HepG2 (cell line): ENCODE results near the gene PLCXD1. TPM values are rescaled to one million over a fixed set of nuclear protein-coding genes. Genes with fewer than 3 reads are reported as not detected.

ENCODE experiments used
- ATAC-seq: fragments of 200-7000 bp; cut with Tn5 transposase; 3 replicates; pipeline ENCODE4 v1.9.1; 2020; ENCODE audit warnings: mild to moderate bottlenecking, moderate library complexity
- BruUV-seq: library from RNA; stranded (reverse); fragments of 400-500 nt; replicated peaks from 2 replicates; lab custom pipeline; 2021; lab: Mats Ljungman, UMichigan
- CTCF ChIA-PET: fragments of 300-600 bp; formaldehyde crosslinking; extraction: SDS; loops from one replicate; lab custom pipeline; 2021; ENCODE audit warnings: low total read pairs, inconsistent platforms, low intra/inter-chr PET ratio; lab: Yijun Ruan, JAX
- POLR2A ChIA-PET: fragments of 350-600 bp; sonication (Branson Sonifier 250); formaldehyde crosslinking; loops from one replicate; lab custom pipeline; 2020; ENCODE audit warnings: antibody characterized with exemption, inconsistent platforms; lab: Yijun Ruan, JAX
- DNase-seq: peaks from one replicate; pipeline ENCODE4 v3.0.0-alpha.2; 2015; ENCODE audit warnings: low spot score
- FAIRE-seq: peaks from 3 replicates; lab custom pipeline; 2011; peaks lifted over from hg19 to GRCh38; lab: Jason Lieb, UNC
- H2AFZ ChIP-seq: one replicate; pipeline ENCODE4 v1.6.1; 2011; ENCODE audit warnings: low read length, inconsistent platforms
- H3K27ac ChIP-seq: fragments of 300-600 bp; 3 replicates; pipeline ENCODE4 v1.8.0; 2011; ENCODE audit warnings: mixed run types, mild to moderate bottlenecking, mixed read lengths, low read length, inconsistent platforms; ENCODE audit not compliant: insufficient read depth; ENCODE audit errors: extremely low read length
- H3K27me3 ChIP-seq, 2 experiments: fragments of 200-600 bp in 1 of 2; 2 replicates in 1 of 2; 3 replicates in 1 of 2; pipeline versions ENCODE4 v1.6.0 to v1.8.0; 2011; ENCODE audit warnings: low read length in 2 of 2, mild to moderate bottlenecking in 2 of 2, moderate library complexity in 2 of 2, inconsistent platforms in 1 of 2; ENCODE audit not compliant: insufficient read depth in 2 of 2, control insufficient read depth in 1 of 2
- H3K36me3 ChIP-seq, 2 experiments: fragments of 200-600 bp in 1 of 2; replicated peaks in 1 of 2; 2 replicates in 1 of 2; 3 replicates in 1 of 2; pipeline versions ENCODE4 v1.5.1 to v1.8.0; 2011; ENCODE audit warnings: low read length in 2 of 2, inconsistent platforms in 1 of 2; ENCODE audit not compliant: insufficient read depth in 2 of 2, control insufficient read depth in 1 of 2
- H3K4me1 ChIP-seq: 2 replicates; pipeline ENCODE4 v1.5.1; 2012; ENCODE audit warnings: low read length, inconsistent platforms; ENCODE audit not compliant: insufficient read depth
- H3K4me2 ChIP-seq: 2 replicates; pipeline ENCODE4 v1.6.0; 2011; ENCODE audit warnings: low read depth, low read length, inconsistent platforms
- H3K4me3 ChIP-seq, 3 experiments: fragments of 200-600 bp in 1 of 3; sonication (generic), shearing (Covaris generic) in 1 of 3; replicated peaks in 1 of 3; 2 replicates each; pipeline ENCODE4 v1.5.1; 2011 to 2016; ENCODE audit warnings: low read length in 3 of 3, inconsistent platforms in 2 of 3, low read depth in 2 of 3, mild to moderate bottlenecking in 2 of 3, control low read depth in 1 of 3, mixed read lengths in 1 of 3; ENCODE audit not compliant: insufficient read depth in 1 of 3
- H3K79me2 ChIP-seq: one replicate; pipeline ENCODE4 v1.6.1; 2011; ENCODE audit warnings: low read length, inconsistent platforms; ENCODE audit not compliant: insufficient read depth
- H3K9ac ChIP-seq: 2 replicates; pipeline ENCODE4 v1.6.0; 2011; ENCODE audit warnings: mild to moderate bottlenecking, low read depth, low read length, inconsistent platforms; ENCODE audit not compliant: insufficient read depth
- H3K9me3 ChIP-seq: 2 replicates; pipeline ENCODE4 v1.5.1; 2012; ENCODE audit warnings: mild to moderate bottlenecking, low read length
- H4K20me1 ChIP-seq: 2 replicates; pipeline ENCODE4 v1.6.0; 2011; ENCODE audit warnings: inconsistent platforms, mild to moderate bottlenecking, low read length, moderate library complexity; ENCODE audit not compliant: insufficient read depth
- CREM ChIP-seq, 2 experiments: sonication (generic) in 1 of 2; formaldehyde crosslinking in 1 of 2; IDR thresholded peaks; 2 replicates each; pipeline versions ENCODE4 v1.4.0 to v1.6.1; 2016 to 2020; ENCODE audit warnings: antibody characterized with exemption in 1 of 2, mild to moderate bottlenecking in 1 of 2, missing genetic modification reagents in 1 of 2
- GMEB1 ChIP-seq: sonication (generic); formaldehyde crosslinking; IDR thresholded peaks from 2 replicates; pipeline ENCODE4 v1.5.1; 2020; ENCODE audit warnings: missing genetic modification reagents, mild to moderate bottlenecking, borderline replicate concordance
- HNRNPK ChIP-seq: fragments of 200-400 bp; formaldehyde crosslinking; IDR thresholded peaks from 2 replicates; pipeline ENCODE4 v1.6.1; 2018; ENCODE audit warnings: low read length, low read depth, moderate library complexity, mild to moderate bottlenecking; ENCODE audit not compliant: poor library complexity, severe bottlenecking
- IRF9 ChIP-seq: sonication (generic); formaldehyde crosslinking; IDR thresholded peaks from 2 replicates; pipeline ENCODE4 v1.8.0; 2022; ENCODE audit warnings: missing genetic modification reagents, mild to moderate bottlenecking, borderline replicate concordance
- NKX3-1 ChIP-seq: sonication (generic); formaldehyde crosslinking; IDR thresholded peaks from 2 replicates; pipeline ENCODE4 v1.5.0; 2020; ENCODE audit warnings: missing genetic modification reagents
- PATZ1 ChIP-seq: sonication (generic); formaldehyde crosslinking; IDR thresholded peaks from 2 replicates; pipeline ENCODE4 v1.4.0; 2020; ENCODE audit warnings: missing genetic modification reagents
- YY1 ChIP-seq: IDR thresholded peaks from 2 replicates; pipeline ENCODE4 v1.6.1; 2011; ENCODE audit warnings: low read length, low read depth, moderate library complexity, mild to moderate bottlenecking; ENCODE audit not compliant: insufficient read depth, insufficient replicate concordance
- ZNF331 ChIP-seq: sonication (generic); formaldehyde crosslinking; IDR thresholded peaks from 2 replicates; pipeline ENCODE4 v1.4.0; 2020; ENCODE audit warnings: missing genetic modification reagents
- ZNF350 ChIP-seq: sonication (generic); formaldehyde crosslinking; IDR thresholded peaks from 2 replicates; pipeline ENCODE4 v1.4.0; 2020; ENCODE audit warnings: mild to moderate bottlenecking, low read depth, missing genetic modification reagents, borderline replicate concordance
- ZNF776 ChIP-seq: sonication (generic); formaldehyde crosslinking; IDR thresholded peaks from 2 replicates; pipeline ENCODE4 v1.4.0; 2020; ENCODE audit warnings: mild to moderate bottlenecking, missing genetic modification reagents
- ZNF782 ChIP-seq: sonication (generic); formaldehyde crosslinking; IDR thresholded peaks from 2 replicates; pipeline ENCODE4 v1.4.0; 2020; ENCODE audit warnings: missing genetic modification reagents, mild to moderate bottlenecking, borderline replicate concordance
- WGBS: methylation state at CpG from one replicate; pipeline ENCODE4 v1.1.6; 2017; ENCODE audit warnings: low lambda C conversion rate; 5-methylcytosine and 5-hydroxymethylcytosine counted together
- in situ Hi-C: cut with HindIII; loops from 2 replicates; pipeline ENCODE4 v1.10.0; 2017; ENCODE audit warnings: low pct_unique_long_range_greater_than_20kb; ENCODE audit not compliant: extremely low pct_ligation_motif_present
- intact Hi-C: fragments of 100-400 bp; cut with micrococcal nuclease; formaldehyde crosslinking; loops from one replicate; pipeline ENCODE4 v1.10.0; 2022; ENCODE audit not compliant: unreplicated experiment
- polyA plus RNA-seq, 8 experiments: library from polyadenylated mRNA; depleted of rRNA in 3 of 8; stranded (reverse) in 7 of 8; unstranded in 1 of 8; fragments of >200 nt; fragmentation: Illumina TruSeq in 4 of 8; extraction: Trizol in 4 of 8; gene quantifications; 2 replicates each; pipeline versions ENCODE4 v1.2.1 to v1.2.3, GENCODE V29; 2011 to 2016; ENCODE audit warnings: low read depth in 4 of 8, missing spikeins in 1 of 8, mixed read lengths in 1 of 8; ENCODE audit not compliant: insufficient read depth in 1 of 8
- total RNA-seq, 5 experiments: library from RNA; depleted of rRNA; stranded (reverse); fragments of >200 nt; fragmentation: Illumina TruSeq; extraction: Trizol; gene quantifications; 2 replicates each; pipeline ENCODE4 v1.2.3, GENCODE V29; 2016; ENCODE audit warnings: low read depth in 1 of 5

Gene PLCXD1
- total and polyA plus RNA-seq, 2 of the 13 experiments (the other 11 are each of a cell fraction or from before 2014, with no cell fraction given): 87.7 to 153 TPM

GRCh38 chrX:275967-276580 is 5.1 kb upstream of the PLCXD1 start (continued):
- TF ChIP-seq GMEB1 (CRISPR knock-in tag) (peak; percentile 30; the same call in 1 of the 2 replicates), CREM (IDR thresholded peaks at IDR 0.05) (0 out of 2 replicates have a peak, but pooled peaks have one; percentile 20), CREM (CRISPR knock-in tag; IDR thresholded peaks at IDR 0.05) (no peak)
- TF ChIP-seq, all 625 proteins: peak for 102

- Histone ChIP-seq H3K9me3 (no peaks in the 10 kb centered on the region), H4K20me1 (peaks cover 6% of the 10 kb centered on the region; the same call in 1 of the 2 replicates), H3K4me1 (peaks cover 28% of the 10 kb centered on the region), H3K27me3 (no peaks in the 10 kb centered on the region; a peak in 1 of 5 replicates), H3K4me3 (peak overlapping the region; percentile 91 to 100 (median 99)), H3K9ac (peak overlapping the region; percentile 94), H3K36me3 (peaks cover 0 to 4% of the 10 kb centered on the region in 2 experiments; a peak in 2 of 5 replicates), H2AFZ (no peak overlapping the region), H3K79me2 (peaks cover 39% of the 10 kb centered on the region), H3K27ac (peak overlapping the region; percentile 88), H3K4me2 (peak overlapping the region; percentile 88)
- ChIA-PET CTCF (no interaction called here), POLR2A (no interaction called here)
- no peak for DNase-seq
- BruUV-seq: TSS peak; percentile 45
- ATAC-seq: peak; percentile 5; the same call in 2 of the 3 replicates
- intact Hi-C loops: loop anchor here (5.0 kb wide), 1 partner anchor 41 kb away; the partner anchor contains the start of gene GTPBP6
- WGBS: 3% methylated on average over 5 of the region's 49 CpGs
- in situ Hi-C loops: loop anchor here (5.0 kb wide), 1 partner anchor 41 kb away; the partner anchor contains the start of gene GTPBP6
- FAIRE-seq: no peak
- peak; percentile 3 for TF ChIP-seq YY1
- TF ChIP-seq ZNF776 (CRISPR knock-in tag): peak; percentile 70
- TF ChIP-seq HNRNPK: peak; percentile 29
- peak; percentile 51; the same call in 1 of the 2 replicates for TF ChIP-seq ZNF782 (CRISPR knock-in tag)
- TF ChIP-seq NKX3-1 (CRISPR knock-in tag): no peak
- no peak for TF ChIP-seq IRF9 (CRISPR knock-in tag)
- TF ChIP-seq ZNF331 (CRISPR knock-in tag): no peak
- TF ChIP-seq ZNF350 (CRISPR knock-in tag): 0 out of 2 replicates have a peak, but pooled peaks have one; percentile 50
- 0 out of 2 replicates have a peak, but pooled peaks have one; percentile 35 for TF ChIP-seq PATZ1 (CRISPR knock-in tag)
Measured at GRCh38 chrX:276581-277201, 4.5 kb upstream of the PLCXD1 start.
